ENCODE measurements around the gene TENM4.

DNA sequence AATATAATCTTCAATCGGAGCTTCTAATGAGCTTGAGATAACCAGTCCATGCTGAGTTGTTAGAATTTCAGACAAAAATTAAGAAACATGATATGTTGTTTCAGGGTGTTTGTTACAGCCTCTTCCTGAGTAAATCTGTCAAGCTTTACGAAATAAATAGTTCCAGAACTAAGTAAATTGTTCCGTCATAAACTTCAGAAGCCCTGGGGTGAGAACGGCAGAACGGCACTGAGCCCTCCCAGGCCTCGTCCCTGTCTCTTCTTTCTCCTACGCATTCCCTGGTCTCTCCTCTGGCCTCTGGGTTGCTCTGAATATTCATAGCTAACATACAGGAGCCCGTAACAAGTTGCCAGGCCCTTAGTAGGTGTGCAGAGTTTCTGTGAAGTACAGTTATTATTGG is 475.4 kb downstream of the TENM4 start:
- no peak for TF ChIP-seq POLR2A (IDR thresholded peaks at IDR 0.05)
- TF ChIP-seq, protein P1, sequence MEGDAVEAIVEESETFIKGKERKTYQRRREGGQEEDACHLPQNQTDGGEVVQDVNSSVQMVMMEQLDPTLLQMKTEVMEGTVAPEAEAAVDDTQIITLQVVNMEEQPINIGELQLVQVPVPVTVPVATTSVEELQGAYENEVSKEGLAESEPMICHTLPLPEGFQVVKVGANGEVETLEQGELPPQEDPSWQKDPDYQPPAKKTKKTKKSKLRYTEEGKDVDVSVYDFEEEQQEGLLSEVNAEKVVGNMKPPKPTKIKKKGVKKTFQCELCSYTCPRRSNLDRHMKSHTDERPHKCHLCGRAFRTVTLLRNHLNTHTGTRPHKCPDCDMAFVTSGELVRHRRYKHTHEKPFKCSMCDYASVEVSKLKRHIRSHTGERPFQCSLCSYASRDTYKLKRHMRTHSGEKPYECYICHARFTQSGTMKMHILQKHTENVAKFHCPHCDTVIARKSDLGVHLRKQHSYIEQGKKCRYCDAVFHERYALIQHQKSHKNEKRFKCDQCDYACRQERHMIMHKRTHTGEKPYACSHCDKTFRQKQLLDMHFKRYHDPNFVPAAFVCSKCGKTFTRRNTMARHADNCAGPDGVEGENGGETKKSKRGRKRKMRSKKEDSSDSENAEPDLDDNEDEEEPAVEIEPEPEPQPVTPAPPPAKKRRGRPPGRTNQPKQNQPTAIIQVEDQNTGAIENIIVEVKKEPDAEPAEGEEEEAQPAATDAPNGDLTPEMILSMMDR (IDR thresholded peaks at IDR 0.05 in 4 of 5, conservative IDR thresholded peaks at IDR 0.05 in 1 of 5): no peak

All from gastrocnemius medialis (tissue), 4 donors.